Adrenal gland (tissue), 5 donors: ENCODE data around the gene ARFGEF3.

Experiments
- POLR2A ChIP-seq, 2 donors: fragments of 450-650 bp; IDR thresholded peaks; one replicate each; pipeline ENCODE4 v1.6.1; 2017; ENCODE audit warnings: antibody characterized with exemption in 2 of 2, mild to moderate bottlenecking in 2 of 2, moderate library complexity in 1 of 2
- TF ChIP-seq, protein P1 (sequence below), 6 experiments: fragments of 450-650 bp in 4 of 6; fragments of 200-600 bp in 2 of 6; sonication (generic) in 1 of 6; IDR thresholded peaks; 1 replicate in 5 of 6; 2 replicates in 1 of 6; pipeline versions ENCODE4 v1.5.1 to v1.8.0; 2016 to 2021; ENCODE audit warnings: antibody characterized with exemption in 6 of 6, mild to moderate bottlenecking in 2 of 6, moderate library complexity in 1 of 6
- donor health status: DM: no; HTN: no; CAD: no.

DNA sequence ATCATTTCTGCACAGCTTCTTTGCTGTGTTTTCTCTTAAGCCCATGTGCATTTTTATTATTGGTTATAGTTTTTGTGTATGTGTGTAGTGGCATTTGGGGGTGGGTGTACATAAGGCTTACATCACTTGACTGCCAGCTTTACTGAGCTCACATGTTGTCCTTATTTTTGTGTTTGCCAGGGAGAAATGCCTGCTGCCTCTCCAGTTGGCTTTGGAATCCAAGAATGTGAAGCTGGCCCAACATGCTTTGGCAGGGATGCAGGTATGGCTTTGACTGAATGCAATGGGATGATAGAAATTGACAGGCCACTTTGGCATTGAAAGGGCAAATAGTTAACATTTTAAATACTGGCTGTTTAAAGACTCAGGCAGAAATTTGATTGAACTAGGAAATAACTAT, 45.1 kb downstream of the ARFGEF3 start:
- TF ChIP-seq, protein P1, sequence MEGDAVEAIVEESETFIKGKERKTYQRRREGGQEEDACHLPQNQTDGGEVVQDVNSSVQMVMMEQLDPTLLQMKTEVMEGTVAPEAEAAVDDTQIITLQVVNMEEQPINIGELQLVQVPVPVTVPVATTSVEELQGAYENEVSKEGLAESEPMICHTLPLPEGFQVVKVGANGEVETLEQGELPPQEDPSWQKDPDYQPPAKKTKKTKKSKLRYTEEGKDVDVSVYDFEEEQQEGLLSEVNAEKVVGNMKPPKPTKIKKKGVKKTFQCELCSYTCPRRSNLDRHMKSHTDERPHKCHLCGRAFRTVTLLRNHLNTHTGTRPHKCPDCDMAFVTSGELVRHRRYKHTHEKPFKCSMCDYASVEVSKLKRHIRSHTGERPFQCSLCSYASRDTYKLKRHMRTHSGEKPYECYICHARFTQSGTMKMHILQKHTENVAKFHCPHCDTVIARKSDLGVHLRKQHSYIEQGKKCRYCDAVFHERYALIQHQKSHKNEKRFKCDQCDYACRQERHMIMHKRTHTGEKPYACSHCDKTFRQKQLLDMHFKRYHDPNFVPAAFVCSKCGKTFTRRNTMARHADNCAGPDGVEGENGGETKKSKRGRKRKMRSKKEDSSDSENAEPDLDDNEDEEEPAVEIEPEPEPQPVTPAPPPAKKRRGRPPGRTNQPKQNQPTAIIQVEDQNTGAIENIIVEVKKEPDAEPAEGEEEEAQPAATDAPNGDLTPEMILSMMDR (IDR thresholded peaks at IDR 0.05): no peak
- no peak for TF ChIP-seq POLR2A (IDR thresholded peaks at IDR 0.05)
